ENCODE data around the gene QSER1.
"Not testable (repeated sequence)": the region's sequence is repeated elsewhere in the genome, so short reads cannot be mapped to it uniquely, and the experiment has no call there.

The QSER1 gene

GRCh38 chr11:32935462-32936029 is 42.9 kb downstream of the QSER1 start:
- no peak for DNase-seq

- not testable (repeated sequence) for DNase-seq
Observed at GRCh38 chr11:32936178-32936577, 43.6 kb downstream of the QSER1 start.

GRCh38 chr11:32937283-32937682 is 44.7 kb downstream of the QSER1 start:
- DNase-seq, result not testable (repeated sequence)

GRCh38 chr11:32939046-32939445 is 46.4 kb downstream of the QSER1 start:
- no peak for DNase-seq

- no peak for DNase-seq
Observed at GRCh38 chr11:32939866-32940265, 47.3 kb downstream of the QSER1 start.

- DNase-seq, result no peak
Observed at GRCh38 chr11:32940865-32941264, 48.3 kb downstream of the QSER1 start.

GRCh38 chr11:32947978-32948377 is 55.4 kb downstream of the QSER1 start:
- DNase-seq, result no peak

- no peak for DNase-seq
Observed at GRCh38 chr11:32949739-32950138, 57.1 kb downstream of the QSER1 start.

- DNase-seq, result no peak
Observed at GRCh38 chr11:32952421-32952820, 59.8 kb downstream of the QSER1 start.

- DNase-seq, result no peak
Observed at GRCh38 chr11:32953700-32954099, 61.1 kb downstream of the QSER1 start.

GRCh38 chr11:32960553-32961164 is 68.0 kb downstream of the QSER1 start:
- DNase-seq, result peak; percentile 25 to 35

GRCh38 chr11:32962016-32962415 is 69.4 kb downstream of the QSER1 start:
- no peak for DNase-seq

GRCh38 chr11:32963721-32964120 is 71.1 kb downstream of the QSER1 start:
- DNase-seq, result no peak

GRCh38 chr11:32968541-32968940 is 75.9 kb downstream of the QSER1 start:
- DNase-seq, result no peak

- DNase-seq, result not testable (repeated sequence)
Observed at GRCh38 chr11:32972233-32972632, 79.6 kb downstream of the QSER1 start.

GRCh38 chr11:32972781-32973180 is 80.2 kb downstream of the QSER1 start:
- DNase-seq, result no peak

GRCh38 chr11:32982626-32983025 is 90.0 kb downstream of the QSER1 start:
- DNase-seq, result no peak

GRCh38 chr11:32983506-32983905 is 90.9 kb downstream of the QSER1 start:
- no peak for DNase-seq

GRCh38 chr11:32985600-32985999 is 93.0 kb downstream of the QSER1 start:
- no peak for DNase-seq

GRCh38 chr11:32987851-32988250 is 95.2 kb downstream of the QSER1 start:
- DNase-seq, result no peak

GRCh38 chr11:32990481-32990880 is 97.9 kb downstream of the QSER1 start:
- no peak for DNase-seq

GRCh38 chr11:32991427-32991826 is 98.8 kb downstream of the QSER1 start:
- no peak for DNase-seq

- no peak for DNase-seq
Observed at GRCh38 chr11:32991898-32992297, 99.3 kb downstream of the QSER1 start.

- DNase-seq, result no peak
Observed at GRCh38 chr11:33000181-33000580, 107.6 kb downstream of the QSER1 start.

GRCh38 chr11:33001281-33001680 is 108.7 kb downstream of the QSER1 start:
- DNase-seq, result no peak
